ENCODE measurements around the gene DDX19B.

- no peak for TF ChIP-seq CTCF (IDR thresholded peaks at IDR 0.05)
- no peak for TF ChIP-seq EZH2 (IDR thresholded peaks at IDR 0.05)
Measured at GRCh38 chr16:70250748-70251628, 48.0 kb upstream of the DDX19B start.

All from neural progenitor cell (in vitro differentiated cells).